C4-2B (cell line): ENCODE results near the gene MMS19.
"Not testable (repeated sequence)": the region's sequence is repeated elsewhere in the genome, so short reads cannot be mapped to it uniquely, and the experiment has no call there.

Experiments used
- H3K27ac ChIP-seq: fragments of 450-650 bp; 2 replicates; pipeline ENCODE4 v1.5.1; 2017
- CTCF ChIP-seq: fragments of 450-650 bp; conservative IDR thresholded peaks from 2 replicates; pipeline ENCODE4 v1.5.1; 2017; ENCODE audit warnings: mild to moderate bottlenecking
- ZFX ChIP-seq: fragments of 450-650 bp; IDR thresholded peaks from 2 replicates; pipeline ENCODE4 v1.6.1; 2017

Gene MMS19

GRCh38 chr10:97474918-97475317 is 23.3 kb downstream of the MMS19 start:
- TF ChIP-seq CTCF (no peak), ZFX (no peak)
- no peak overlapping the region for H3K27ac ChIP-seq

- not testable (repeated sequence) for H3K27ac ChIP-seq
Observed at GRCh38 chr10:97468781-97469180, 29.4 kb downstream of the MMS19 start.

GRCh38 chr10:97468162-97468561 is 30.1 kb downstream of the MMS19 start:
- H3K27ac ChIP-seq: no peak overlapping the region
- no peak for TF ChIP-seq ZFX
- no peak for TF ChIP-seq CTCF

- no peak overlapping the region for H3K27ac ChIP-seq
Observed at GRCh38 chr10:97466755-97467154, 31.5 kb downstream of the MMS19 start.

GRCh38 chr10:97465982-97466381 is 32.2 kb downstream of the MMS19 start:
- no peak for TF ChIP-seq CTCF
- no peak for TF ChIP-seq ZFX
- no peak overlapping the region for H3K27ac ChIP-seq

More at GRCh38 chr10:97466755-97467154, 31.5 kb downstream of the MMS19 start:
- TF ChIP-seq CTCF (no peak), ZFX (no peak)

GRCh38 chr10:97464226-97464625 is 34.0 kb downstream of the MMS19 start:
- no peak for TF ChIP-seq ZFX
- no peak overlapping the region for H3K27ac ChIP-seq

GRCh38 chr10:97463363-97464132 is 34.7 kb downstream of the MMS19 start:
- no peak overlapping the region for H3K27ac ChIP-seq
- TF ChIP-seq CTCF: peak; percentile 91
- no peak for TF ChIP-seq ZFX

GRCh38 chr10:97462309-97462708 is 35.9 kb downstream of the MMS19 start:
- TF ChIP-seq CTCF (no peak), ZFX (no peak)
- no peak overlapping the region for H3K27ac ChIP-seq
